GM19455 (cell line): Measurements from ENCODE around the gene NR2C2.
"Not testable (repeated sequence)": the region's sequence is repeated elsewhere in the genome, so short reads cannot be mapped to it uniquely, and the experiment has no call there.

Experiments
- ATAC-seq: cut with Tn5 transposase; IDR thresholded peaks from one replicate; pipeline ENCODE4 v1.9.1; 2021; ENCODE audit not compliant: unreplicated experiment

The NR2C2 gene

DNA sequence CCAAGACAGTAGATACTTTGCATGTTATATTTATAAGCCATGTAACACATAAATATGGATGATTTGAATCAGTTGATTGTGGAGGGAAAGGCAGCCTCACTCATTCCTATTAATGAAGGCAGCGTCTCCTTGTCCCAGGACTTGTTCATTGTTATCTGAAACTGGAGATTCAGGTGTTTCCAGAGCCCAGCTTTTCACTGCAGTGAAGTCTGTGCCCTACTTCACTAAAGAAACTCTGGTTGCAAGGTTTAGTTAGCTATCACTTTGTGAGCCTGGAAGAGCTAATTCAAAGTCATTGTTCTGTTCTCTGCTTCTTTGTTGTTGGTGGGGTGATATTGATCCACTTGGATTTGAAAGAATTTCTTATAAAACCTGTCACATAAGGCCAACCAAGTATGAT, 9.8 kb downstream of the NR2C2 start:
- ATAC-seq, result no peak

DNA sequence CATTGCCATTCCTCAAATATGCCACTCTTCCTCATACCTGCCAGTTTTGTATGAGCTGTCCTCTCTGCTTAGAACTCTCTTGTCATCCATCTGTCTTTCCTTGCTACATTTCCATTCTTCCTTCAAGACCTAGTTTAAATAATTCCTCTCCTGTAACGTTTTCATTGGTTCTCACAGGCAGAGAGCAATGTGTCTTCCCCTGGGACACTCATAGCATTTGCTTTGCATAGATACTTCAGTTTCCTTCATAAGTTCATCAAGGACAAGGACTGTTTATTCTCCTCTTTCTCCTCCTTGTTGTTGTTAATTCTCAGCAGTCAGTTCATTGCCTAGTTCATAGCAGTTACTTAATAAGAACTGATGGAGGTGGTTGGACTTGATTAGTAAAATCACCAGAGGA, 10.5 kb downstream of the NR2C2 start:
- ATAC-seq, result no peak

DNA sequence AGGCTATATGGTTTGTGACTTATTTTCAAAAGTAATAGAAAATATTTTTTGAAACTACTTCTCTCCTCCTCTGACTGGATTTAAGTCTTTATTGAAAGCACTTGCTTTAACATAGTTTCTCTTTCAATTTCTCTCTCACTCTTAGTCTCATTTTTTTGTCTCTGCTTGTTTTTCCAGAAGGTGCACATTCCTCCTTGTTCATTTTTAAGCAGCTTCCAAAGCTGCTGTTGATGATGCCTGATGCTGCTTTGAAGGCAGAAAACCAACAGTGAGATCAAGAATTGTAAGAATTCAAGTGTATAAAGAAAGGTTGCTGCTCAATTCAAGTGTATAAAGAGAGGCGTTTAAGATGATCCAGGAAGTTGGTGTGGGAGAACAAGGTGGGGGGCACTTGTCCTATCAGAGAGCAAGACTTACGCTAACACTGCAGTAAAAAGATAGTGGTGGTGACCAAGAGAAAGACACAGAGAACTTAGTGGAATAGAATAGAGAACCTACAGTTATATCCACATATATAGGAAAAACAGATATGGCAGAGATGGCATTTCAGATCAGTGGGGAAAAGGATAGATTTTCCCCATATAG, 12.1 kb downstream of the NR2C2 start:
- no peak for ATAC-seq

DNA sequence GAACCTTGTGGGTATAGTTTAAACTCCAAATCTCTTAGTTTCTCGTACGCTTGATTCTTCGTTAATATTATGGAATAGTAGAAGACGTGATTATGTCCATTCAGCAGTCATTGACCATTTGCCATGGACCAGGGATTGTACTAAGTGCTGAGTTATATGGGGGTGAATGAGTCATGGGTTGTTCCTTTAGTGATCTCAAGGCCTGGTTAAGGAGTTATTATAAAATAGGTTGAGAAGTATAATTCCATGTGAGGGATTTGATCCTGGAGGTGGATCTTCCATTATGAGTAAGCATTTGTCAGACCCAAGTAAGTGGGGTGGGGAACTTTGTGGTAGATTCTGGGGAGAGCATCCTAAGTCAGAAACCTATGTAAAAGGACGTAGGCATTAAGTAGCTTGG, 15.4 kb downstream of the NR2C2 start:
- no peak for ATAC-seq

DNA sequence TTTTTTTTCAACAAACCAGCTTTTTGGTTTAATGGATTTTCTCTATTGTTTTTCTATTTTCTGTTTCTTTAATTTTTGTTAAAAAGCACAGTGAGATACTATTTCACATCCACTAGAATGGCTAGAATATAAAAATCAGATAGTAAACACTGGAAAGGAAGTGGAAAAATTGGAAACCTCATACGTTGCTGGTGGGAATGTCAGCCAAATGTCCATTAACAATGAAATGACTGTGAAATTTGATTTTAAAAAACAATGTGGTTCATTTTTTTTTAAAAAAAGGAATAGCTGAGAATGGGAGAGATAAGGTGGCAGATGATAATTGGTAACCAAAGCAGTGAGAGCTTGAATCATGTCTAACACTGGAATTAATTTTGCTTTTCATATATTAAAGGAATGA, 19.9 kb downstream of the NR2C2 start:
- no peak for ATAC-seq

DNA sequence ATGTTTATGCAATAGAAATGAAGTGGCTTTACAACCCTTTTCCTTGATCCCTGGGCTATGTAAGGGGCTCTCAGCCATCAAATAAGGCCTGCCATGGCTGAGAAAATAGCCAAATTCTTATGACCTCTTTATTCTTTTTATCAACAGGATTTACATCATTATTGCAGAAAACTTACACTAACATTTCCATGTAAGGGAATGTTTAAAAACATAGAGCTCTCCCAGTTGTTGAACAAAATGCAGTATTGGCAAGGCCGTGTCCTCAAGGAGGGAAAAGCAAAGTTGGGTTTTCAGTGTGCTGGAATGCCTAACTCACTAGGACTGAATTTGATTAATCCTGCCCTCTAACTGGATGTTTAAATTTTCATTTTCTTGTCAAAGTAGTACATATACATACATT, 22.3 kb downstream of the NR2C2 start:
- no peak for ATAC-seq

DNA sequence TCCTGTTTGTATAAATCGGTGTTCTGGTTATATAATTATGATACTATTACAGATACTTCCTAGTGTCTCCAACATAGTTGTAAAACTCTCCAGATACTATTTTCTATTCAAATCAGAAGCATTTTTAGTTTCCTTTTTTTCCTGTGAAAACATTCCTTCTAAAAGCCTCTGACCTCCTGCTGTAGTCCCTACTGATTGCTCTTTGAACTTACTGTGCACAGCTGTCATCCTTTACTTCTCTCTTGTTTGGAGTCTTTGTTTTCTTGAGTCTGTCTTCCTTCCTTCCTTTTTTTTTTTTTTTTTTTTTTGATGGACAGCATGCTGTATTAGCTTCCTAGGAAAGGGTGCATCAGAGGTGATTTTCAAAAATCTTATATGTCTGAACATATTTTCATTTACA, 28.9 kb downstream of the NR2C2 start:
- ATAC-seq, result no peak

DNA sequence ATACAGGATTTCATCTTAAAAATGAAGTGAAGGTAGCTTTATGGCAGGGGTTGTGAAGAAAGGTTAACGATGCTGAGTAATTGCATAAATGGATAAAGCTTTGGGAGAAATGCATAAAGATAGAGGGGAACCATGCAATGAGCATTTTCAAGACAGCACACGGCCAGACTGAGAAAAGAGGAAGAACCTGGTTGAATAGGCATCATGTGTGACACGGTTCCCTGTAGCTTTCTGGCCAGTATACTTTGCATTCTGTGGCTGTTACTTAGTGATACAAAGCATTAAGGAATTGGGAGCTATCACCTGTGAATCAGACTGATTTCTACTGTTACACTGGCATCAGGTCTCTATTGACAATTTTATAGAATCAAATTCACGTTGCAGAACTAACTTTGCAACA, 33.3 kb downstream of the NR2C2 start:
- ATAC-seq, result no peak

DNA sequence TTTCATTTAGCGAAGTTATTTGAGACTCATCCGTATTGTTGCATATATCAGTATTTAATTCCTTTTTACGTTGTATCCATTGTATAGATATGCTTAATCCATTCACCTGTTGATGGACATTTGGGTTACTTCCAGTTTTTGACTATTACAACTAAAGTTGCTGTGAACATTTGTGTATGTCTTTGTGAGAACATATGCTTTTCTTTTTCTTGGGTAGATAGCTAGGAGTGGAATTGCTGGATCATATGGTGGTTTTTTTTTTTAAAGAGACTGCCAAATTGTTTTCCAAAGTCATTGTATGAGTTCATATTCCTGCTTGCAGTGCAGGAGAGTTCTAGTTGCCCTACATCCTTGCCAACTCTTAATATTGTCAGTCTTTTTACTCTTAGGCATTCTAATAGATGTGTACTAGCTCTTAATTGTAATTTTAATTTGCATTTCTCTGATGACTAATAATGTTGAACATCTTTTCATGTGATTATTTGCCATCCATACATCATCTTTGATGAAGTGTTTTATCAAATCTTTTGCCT, 37.3 kb downstream of the NR2C2 start:
- ATAC-seq, result no peak

DNA sequence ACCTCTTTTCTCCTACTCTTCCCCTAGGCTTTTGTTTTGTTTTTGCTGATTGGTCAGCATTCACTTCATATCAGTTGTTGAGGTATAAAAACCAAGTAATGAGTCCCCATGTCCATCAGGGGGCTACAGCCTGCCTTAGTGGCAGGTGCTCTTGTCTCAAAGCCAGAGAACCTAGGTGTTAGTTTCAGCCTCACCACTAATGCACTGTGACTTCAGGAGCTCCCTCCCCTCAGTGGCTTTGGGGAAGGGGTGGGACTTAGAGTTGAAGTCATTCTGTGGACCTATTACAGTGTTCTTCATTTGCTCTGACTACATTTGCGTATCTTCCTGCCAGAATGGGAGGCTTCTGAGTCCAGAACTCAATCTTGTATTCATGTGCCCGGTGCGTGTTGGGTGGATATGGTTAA, 41.6 kb downstream of the NR2C2 start:
- peak; percentile 100 for ATAC-seq

DNA sequence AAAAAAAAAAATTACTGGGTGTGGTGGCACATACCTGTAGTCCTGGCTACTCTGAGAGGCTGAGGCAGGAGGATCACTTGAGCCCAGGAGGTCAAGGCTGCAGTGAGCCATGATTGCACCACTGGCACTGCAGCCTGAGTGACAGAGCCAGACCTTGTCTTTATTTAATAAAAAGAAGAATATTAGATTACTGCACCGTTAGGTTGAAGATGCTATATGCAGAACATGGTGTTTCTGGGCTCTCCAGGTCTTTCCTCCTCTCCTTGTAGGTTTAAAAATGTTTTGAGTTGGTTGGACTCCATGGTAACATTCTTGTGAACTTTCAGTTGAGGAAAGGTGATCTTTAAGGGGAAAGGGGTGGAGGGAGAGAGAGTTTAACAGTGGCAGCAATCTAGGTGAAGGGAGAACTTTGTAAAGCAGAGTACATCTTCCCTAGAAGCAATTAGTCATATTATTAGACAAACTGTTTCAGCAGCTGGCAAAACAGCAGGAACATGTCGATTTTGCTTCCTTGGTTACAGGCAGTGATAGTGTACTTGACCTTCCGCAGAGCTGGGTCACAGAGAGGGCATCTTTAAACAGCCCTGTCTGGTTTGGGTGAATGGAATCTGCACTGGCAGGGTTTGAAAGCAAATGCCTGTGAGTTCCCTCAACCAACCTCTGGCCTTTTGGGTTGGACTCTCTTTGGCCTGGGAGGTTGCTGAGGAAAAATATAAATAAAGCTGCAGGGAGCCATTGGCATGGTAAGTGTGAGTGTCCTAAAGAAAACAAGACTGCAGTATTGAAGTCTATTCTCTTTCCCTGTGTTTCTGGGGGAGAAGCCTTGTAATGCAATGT, 42.8 kb downstream of the NR2C2 start:
- no peak for ATAC-seq

DNA sequence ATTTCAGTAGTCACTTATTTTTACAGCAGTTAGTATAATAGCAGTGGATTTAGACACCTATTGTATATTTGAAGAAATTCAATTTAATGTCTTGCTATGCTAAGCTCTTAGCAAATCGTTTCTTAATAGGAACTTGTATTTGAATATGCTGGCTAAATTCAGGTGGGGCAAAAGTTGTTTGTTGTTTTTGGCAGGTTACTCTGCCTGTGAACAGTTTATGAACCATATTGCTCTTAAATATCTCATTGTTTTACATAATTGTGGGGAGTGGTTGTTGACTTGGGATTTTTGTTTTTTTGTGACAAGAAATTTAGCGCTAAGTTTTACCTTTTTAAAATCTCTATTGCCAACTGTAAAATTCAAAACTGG, 43.4 kb downstream of the NR2C2 start:
- ATAC-seq, result no peak

DNA sequence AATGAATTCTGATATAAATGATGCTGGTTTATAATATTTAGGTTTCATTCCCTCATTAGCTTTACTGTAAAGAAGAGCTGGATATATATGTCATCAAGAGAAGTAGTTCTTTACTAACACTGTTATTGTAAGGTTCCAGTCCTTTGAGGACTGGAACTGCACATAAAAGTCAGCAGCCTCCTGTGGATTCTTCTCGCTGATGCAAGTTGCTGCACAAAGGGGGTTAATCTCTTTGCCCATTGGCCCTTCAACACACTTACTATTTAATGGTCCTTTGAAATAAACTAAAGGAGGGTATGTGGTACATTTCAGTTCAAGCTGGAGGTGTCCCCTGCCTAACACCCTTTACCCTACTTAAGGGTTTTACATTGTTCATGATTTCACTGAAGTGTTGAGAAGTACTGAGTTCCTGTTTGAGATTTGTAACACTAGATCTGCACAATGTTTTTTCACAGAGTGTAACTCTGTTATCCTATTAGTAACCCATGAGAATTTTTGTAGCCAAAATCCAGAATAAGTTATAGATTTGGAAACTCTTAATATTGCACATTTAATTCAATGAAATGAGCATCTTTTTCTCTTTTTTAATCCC, 43.9 kb downstream of the NR2C2 start:
- no peak for ATAC-seq

DNA sequence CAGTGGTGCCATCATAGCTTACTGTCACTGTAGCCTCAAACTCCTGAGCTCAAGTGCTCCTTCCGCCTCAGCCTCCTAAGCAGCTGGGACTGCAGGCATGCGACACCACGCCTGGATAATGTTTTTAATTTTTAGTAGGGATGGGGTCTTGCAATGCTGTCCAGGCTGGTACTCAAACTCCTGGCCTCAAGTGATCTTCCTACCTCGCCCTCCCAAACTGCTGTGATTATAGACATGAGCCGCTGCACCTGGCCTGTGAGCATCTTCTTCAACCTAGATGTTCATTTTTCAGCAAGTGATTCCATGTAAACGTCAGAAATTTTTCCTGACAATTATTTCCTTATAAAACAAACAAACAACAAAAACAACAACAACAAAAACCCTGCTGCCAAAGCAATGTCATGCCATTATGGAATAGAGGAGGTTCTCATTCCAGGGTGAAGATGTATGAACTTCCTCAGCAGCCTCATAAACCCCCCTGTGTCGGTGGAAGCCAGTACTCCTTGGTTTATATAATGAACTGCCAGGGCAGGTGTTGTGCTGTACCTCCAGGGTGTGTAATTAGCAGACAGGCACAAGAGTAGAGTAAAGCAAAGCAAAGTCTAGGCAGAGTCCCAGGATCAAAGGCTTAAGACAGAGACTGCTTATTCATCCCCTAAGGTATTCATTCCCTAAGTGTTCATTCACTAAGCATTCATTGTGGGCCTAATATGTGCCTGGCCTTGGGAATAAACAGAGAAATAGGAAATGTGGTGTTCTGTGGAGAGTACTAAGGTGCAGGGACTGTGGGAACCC, 44.6 kb downstream of the NR2C2 start:
- ATAC-seq, result no peak

DNA sequence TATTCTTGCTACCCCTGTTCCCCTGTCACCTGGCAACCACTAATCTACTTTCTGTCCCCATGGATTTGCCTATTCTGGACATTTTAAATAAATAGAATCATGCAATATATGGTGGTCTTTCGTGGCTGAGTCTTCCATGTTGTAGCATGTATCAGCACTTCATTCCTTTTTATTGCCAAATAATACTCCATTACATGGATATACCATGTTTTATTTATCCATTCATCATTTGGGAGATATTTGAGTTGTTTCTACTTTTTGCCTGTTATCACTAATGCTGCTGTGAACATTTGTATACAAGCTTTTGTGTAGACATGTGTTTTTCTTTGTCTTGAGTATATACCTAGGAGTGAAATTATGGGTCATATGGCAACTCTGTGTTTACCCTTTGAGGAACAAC, 50.6 kb downstream of the NR2C2 start:
- no peak for ATAC-seq

DNA sequence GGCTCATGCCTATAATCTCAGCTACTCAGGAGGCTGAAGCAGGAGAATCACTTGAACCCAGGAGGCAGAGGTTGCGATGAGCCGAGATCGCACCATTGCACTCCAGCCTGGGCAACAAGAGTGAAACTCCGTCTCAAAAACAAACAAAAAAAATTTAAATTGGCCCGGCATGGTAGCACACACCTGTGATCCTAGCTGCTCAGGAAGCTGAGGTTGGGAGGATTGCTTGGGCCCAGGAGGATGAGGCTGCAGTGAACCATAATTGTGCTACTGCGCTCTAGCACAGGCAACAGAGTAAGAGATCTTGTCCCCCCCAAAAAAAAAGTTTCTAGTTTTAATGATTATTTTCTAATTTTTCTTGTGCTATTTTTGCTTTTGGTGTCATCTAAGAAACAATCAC, 51.8 kb downstream of the NR2C2 start:
- not testable (repeated sequence) for ATAC-seq

DNA sequence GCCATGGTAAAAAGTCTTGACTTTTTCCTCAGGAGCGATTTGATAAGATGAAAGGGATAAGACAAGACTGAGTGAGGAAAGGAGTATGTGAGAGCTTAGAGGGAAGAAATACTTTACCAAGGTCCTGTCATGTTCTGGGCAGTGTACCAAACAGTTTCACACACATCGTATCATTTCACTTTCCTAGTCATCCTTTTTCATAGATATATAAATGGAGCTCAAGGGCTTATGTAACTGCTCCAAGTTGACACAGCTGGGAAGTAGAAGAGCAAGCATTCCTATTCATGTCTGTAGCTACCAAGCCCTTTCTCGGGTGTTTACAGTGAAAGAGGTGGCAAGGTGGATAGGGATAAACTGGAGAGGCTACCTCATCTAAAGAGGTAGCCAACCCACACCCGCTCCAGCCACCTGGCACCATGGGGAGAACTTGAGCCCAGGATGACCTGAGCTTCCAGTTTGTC, 60.3 kb downstream of the NR2C2 start:
- no peak for ATAC-seq

DNA sequence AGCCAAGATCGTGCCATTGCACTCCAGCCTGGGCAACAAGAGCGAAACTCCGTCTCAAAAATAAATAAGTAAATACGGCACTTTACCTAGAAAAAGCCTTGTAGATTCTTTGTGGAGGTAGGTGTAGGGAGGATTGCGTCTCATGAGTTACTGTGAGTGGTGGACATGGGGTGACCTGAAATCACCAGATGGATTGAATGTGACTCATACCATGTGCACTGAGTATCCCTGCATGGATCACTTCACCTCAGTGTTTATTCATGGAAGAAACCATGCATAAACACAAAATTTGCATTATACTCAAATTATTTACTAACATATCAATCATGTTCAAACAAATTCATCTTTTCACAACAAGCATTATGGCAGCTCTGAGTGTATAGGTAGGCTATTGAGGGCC, 61.8 kb downstream of the NR2C2 start:
- no peak for ATAC-seq

DNA sequence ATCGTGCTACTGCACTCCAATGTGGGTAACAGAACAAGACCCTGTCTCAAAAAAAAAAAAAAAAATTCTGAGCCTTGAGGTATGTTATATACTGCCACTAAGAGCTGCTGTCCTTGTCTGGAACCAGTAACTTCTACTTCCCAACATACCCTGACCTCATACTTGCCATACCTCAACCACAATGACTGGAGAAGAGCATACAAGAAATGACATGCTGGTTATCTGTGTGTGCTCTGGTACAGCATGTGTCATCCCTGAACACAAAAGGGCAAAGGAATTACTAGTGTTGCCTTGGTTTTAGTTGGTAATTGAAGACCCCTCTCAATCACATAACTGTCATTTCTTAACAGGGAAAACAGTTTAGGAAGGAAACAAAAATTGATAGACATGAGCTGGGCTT, 63.3 kb downstream of the NR2C2 start:
- ATAC-seq, result no peak

DNA sequence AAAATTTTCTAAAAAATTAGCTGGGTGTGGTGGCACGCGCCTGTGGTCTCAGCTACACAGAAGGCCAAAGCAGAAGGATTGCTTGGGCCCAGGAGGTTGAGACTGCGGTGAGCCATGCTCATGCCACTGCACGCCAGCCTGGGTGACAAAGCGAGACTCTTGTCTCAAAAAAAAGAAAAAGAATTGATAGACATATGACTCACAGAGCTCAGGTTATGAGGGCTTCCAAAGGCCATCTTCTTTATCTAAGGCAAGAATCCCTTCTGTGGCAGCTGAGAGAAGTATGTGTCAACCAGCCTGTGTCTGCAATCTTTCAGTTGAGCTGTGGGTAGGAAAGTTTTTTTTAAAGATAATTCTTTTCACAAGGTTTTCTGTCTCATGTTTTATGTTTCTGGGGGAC, 63.8 kb downstream of the NR2C2 start:
- no peak for ATAC-seq

DNA sequence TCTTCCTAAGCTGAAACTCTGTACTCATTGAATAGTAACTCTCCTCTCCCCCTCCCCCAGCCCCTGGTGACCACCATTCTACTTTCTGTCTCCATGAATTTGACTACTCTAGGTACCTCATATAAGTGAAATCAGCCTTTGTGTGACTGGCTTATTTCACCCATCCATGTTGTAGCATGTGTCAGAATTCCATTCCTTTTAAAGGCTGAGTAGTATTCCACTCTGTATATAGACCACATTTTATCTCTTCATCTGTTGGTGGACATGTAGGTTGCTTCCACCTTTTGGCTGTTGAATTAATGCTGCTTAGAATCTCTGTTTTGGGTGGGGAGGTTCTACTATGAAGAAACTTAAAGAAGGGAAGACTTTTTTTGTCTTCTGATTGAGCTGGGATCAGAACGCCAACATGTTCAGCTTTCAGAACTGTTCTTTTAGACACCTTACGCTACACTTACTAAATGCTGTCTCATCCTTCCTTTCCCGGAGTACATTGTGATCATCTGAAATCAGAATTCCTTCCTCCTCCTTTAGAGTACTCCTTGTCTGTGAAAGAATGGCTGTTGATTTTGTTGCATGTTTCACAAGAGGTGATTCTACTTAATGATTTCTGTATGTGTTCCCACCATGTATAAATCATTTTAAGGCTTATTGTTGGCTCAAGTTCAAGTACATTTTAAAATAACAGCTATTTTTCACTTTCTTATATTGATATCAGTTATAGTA, 67.4 kb downstream of the NR2C2 start:
- ATAC-seq, result no peak
